HUDEP-2 (cell line): ENCODE measurements around the gene TMEM244.
"Not testable (repeated sequence)": the region's sequence is repeated elsewhere in the genome, so short reads cannot be mapped to it uniquely, and the experiment has no call there.

ENCODE experiments used
- DNase-seq, 76 experiments: peaks; one replicate each; lab custom pipeline; 2025; ENCODE audit not compliant: unreplicated experiment in 76 of 76; lab: John Stamatoyannopoulos, UW

The TMEM244 gene, protein sequence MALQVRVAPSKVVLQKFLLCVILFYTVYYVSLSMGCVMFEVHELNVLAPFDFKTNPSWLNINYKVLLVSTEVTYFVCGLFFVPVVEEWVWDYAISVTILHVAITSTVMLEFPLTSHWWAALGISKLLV

DNA sequence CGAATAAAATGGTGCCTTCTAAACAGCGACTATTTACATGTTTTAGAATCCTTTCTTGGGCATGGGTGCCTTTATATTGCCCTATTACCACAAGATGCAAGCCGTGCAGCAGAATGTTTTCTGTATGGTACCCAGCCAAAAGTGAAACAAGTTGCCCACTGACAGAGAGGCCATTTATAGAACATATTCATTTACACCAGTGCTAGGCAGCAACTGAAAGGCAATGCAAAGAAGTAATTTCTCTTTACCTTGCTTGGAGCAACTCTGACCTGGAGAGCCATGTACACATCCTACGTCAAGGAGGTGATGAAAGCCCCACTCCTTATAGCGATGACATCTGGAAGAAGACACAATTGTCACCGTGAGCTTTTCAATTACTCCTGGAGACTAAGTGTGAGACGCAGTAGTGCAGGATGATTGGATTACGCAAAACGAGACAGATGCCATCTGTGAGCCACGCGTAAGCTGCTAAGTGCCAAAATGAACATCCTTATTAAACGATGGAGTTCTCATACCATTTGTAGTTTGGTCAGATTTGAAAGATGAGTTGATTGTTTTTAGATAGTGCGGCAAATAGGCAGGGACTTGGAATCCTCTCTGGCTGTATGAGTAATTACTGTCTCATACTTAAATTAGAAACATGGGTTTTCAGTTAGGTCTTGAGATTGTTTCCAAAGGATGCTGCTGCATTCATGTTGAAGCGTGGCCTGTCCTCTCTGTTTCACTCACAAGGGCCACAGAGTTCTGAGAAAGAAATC lies at the start of gene TMEM244:
Gene TMEM244 (minus strand): TSS at position 408 of the 758 bp plus-strand sequence. CDS start 127 bp downstream, at position 281.
- no peak for DNase-seq

DNA sequence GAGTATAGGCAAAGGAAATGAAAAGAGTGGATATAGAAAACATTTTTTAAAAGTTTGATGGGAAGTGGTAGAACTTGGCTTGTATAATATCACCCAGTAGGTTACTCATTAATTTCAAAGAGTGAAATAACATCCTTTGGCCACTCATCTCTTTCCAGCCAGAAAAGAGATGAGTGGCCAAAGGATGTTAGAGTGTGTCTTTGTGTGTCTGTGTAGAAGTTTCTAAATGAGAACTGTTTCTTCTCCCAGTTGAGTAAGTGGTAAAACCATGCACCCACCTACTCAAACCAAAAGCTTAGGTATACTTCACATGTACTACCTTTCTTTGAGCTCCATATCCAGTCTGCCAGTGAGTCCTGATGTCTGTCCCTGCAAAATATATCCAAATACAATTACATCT lies 47.7 kb upstream of the TMEM244 start:
- no peak for DNase-seq

DNA sequence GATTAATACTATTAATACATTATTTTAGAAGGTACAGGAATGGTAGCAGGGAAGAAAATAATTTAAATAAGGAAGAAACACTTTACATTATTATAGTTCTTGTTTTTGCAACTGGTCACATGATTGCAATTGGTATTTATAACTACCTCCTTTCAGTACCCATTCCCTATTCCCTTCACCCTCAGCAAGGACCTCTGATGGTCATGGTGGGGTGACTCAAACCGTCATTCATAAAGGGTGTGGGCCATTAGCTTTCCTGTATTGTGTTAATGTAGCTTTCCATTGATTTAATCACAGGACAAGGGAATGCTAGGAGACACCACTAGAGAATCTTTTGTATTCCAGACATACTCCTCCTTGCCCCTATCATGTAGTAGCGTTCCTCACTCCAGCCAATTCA lies 47.2 kb upstream of the TMEM244 start:
- DNase-seq: no peak

DNA sequence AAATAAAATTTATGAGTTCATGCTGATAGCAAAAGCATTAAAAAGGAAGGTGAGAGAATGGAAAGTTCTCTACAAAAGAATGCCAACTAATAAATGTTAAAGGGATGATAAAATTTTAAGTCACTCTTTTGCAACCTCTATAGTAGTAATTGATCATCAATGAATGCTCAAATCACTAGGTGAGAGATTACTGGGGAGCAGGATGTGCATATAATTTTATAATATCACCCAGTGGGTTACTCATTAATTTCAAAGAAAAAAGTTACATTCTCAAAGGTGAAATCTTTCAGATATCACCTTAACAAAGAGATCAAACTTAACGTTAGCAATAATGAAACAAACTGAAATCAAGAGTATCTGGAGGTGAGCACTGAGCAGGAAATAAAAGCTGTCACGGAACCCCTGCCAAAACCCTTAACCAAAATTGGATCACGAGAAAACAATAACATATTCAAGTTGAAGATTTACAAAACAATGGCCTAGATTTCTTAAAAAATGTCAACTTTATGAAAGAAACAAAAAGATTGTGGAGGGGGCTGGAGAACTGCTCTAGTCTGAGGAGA lies 45.5 kb upstream of the TMEM244 start:
- DNase-seq: no peak

DNA sequence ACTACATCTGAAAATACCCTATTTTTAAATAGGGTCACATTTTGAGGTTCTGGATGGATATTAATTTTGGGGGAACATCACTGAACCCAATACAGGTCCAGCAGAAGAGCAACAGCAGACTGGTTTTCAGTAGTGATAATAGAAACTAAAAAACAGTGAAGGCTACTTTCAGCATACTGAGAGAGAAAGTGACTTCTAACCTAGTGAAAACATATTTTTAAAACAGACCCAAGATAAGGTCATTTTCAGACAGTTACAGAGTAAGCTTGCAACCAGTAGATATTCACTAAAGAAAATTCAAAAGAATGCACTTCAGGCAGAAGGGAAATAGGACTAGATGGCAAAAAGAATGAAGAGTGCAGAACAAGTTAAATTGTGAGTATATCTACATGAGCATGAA lies 42.0 kb upstream of the TMEM244 start:
- DNase-seq: no peak

DNA sequence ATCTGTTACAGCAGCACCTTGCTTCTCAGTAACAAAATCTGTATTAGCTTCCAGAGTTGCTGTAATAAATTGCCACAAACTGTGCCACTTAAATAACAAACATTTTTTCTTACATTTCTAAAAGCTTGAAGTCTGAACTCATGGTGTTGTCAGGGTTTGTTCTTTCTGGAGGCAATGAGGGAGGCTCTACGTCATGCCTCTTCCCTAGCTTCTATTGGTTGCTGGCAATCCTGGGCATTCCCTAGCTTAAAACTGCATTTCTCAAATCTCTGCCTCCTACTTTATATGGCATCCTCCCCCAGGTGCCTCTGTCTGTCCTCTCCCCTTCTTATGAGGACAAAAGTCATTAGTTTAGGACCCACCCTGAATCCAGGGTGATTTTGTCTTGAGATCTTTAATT lies 41.6 kb upstream of the TMEM244 start:
- no peak for DNase-seq

DNA sequence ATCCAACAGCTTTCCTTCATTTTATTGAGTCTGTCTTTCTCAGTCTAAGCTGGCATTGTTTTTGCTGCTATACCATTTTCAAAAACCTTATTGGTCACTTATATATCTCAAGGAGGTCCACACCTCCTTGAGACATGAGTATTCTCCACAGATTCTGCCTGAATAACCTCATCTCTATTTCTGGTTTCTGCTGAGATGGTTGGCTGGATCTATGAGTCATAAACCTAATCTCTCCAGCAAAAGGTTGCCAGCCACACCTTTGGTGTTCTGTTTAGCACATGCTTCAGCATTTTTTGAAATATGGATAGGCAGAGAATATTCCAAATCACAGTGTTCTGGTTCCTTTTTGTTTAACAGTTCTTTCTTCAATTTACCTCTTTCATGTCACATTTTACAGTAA lies 40.8 kb upstream of the TMEM244 start:
- DNase-seq: peak in 6 of 76 experiments; percentile 10 to 27 (median 22)

DNA sequence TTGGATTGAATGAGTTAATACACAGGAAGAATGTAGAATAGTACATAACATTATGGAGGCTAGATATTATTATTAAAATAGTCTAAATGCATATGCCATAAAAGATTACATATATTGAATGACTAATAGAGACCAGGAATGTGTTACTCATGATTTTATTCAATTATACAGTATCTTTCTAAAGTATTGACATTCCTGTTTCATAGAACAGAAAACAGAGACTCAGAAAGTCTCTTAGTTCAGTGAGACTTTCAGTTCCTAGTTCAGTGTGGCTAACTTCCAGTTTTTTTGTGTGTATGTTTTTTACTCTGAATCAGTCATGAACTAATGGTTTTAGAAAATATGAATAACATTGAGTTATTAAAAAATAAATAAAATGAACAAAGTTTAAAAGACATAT lies 34.6 kb upstream of the TMEM244 start:
- no peak for DNase-seq

DNA sequence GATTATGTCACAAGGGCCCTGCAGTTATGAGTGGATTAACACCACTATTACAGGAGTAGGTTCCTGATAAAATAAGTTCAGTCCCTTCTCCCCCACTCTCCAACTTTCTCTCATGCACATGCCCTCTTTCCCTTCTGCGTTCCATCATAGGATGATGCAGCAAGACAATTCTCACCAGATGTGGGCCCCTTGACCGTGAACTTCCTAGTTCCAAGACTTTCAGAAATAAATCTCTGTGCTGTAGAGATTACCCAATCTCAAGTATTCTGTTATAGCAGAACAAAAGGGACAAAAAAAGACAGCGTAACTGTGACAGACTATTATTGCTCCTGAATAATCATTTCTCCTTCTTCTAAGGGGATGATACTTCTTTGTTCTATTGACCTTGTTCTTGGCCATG lies 33.8 kb upstream of the TMEM244 start:
- DNase-seq: no peak

DNA sequence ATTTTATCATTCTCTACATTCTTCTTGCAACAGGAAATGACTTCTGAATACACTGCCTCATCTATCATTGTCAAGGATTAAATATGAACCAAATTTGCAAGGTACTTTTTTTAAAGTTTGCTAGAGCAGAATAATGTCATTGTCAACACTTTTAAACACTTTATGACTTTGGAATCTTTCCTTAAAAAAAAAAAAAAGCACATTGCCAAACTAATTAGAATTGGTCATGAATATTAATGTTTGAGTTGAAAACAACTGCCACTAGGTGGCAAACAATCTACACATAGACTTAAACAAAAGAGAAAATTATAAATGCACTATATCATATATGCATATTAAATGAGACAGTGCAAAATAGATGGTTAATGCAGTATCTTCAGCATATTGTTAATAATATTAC lies 32.5 kb upstream of the TMEM244 start:
- DNase-seq: peak in 11 of 76 experiments; percentile 6 to 37 (median 27)

DNA sequence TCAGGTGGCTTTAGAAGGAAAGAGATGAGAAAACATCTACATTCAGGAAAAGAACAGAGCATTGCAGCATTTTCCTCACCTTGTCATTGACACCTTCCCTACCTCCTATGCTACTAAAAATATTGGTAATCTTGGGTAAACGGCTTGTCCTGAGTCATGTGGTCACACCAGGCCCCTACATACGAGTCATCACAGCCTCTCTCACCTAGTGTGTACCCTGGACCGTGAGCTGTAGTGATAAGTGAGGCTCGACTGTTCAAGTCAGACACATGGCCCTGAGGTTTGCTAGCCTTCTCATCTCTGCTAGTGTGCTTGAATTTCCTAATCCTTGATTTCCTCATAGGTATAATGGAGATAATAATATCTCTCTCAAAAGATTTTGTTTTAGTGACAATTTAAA lies 29.6 kb upstream of the TMEM244 start:
- DNase-seq: peak in 1 of 76 experiments; percentile 12

DNA sequence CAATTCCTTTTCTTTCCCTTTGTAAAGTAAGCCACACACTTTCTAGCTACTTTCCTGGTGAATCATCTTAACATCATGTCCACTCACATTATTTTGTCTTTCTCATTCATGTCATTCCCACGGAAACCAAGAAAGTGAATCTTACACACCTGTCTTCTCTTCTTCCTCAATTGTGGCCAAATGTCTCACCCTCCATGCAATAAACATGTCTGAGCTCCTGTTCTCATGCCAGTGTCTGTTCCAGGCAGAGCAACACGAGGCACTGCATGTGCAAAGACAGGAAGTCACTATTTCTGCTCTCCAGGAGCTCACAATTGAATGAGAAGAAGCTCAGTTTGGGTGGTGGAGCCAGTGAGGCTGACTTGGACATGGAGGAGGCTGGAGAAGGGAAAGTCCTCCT lies 29.0 kb upstream of the TMEM244 start:
- DNase-seq: peak in 1 of 76 experiments; percentile 5

DNA sequence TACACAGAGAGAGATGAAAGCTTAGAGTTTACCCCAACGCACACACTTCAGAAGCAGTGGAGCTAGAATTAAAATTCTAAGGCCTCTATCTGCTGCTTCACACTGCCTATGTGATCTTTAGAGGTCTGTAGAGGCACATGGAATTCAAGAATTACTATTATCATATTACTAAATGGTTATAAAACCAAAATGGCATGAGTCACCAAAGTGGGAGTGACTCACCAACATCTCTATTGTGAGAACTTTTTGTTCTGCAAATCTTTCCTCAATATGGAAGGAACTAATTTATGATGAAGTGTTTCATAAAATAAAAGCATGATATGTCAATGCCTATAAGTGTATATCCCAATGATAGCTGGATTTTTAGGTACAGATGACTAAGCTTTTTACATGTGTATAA lies 28.5 kb upstream of the TMEM244 start:
- DNase-seq: peak in 5 of 76 experiments; percentile 8 to 33 (median 16)

DNA sequence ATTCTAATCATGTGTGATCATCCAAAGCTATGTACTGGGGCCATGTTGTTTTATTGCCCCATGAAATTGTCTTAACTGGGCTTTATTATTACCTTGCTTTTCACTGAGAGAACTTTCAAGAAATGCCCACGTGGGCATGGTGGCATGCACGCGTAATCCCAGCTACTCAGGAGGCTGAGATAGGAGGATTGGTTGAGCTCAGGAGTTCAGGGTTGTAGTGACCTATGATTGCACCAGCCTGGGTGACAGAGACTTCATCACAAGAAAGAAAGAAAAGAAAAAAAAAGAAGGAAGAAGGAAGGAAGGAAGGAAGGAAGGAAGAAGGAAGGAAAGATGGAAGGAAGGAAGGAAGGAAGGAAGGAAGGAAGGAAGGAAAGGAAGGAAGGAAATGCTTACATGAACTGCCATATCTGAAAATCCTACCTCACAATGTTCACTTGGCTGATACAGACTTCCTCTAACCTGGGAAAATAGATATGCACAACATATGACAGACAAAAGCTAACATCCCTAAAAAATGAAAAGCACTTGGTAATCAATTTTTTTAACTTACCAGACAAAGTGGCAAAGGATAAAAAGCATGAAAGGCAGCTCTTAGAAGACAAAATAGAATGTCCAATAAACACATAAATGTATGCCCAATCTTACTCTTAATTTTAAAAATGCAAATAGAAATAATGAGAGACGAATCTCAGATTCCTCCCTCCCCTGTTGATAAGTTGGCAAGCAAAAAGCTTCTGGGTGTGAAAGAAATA lies 25.5 kb upstream of the TMEM244 start:
- no peak for DNase-seq

DNA sequence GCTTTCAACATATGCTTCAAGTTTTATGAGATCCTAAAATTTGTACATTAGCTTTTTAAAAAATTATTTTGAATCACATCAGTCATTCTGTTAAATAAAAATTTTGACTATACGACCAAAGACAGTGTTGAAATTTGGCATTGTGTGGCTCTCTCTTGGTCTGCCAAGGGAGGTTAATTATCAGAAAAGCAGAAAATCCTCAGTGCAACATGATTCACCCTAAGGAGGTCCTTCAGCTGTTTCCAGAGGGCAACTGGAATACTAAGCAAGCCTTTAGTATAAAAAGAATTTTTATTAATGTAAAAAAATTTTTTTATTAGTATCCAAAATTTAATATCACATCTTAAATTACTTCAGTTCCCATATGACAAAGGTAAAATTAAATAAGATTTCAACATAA lies 23.1 kb upstream of the TMEM244 start:
- no peak for DNase-seq

DNA sequence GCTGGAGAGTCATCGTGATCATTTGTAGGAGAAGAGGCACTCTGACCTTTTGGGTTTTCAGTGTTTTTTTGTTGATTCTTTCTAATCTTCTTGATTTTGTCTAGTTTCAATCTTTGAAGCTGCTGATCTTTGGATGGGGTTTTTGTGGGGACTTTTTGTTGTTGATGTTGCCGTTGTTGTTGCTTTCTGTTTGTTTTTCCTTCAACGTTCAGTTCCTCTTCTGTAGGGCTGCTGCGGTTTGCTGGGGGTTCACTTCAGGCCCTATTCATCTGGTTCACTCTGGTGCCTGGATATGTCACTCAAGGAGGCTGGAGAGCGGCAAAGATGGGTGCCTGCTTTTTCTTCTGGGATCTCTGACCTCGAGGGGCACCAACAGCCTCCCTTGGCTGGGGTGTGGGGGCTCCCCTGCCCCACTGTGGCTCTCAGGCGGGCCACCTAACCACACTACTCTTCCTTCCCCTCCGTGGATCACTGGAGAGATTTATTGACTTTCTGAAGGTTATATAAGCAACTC lies 21.5 kb upstream of the TMEM244 start:
- no peak for DNase-seq

DNA sequence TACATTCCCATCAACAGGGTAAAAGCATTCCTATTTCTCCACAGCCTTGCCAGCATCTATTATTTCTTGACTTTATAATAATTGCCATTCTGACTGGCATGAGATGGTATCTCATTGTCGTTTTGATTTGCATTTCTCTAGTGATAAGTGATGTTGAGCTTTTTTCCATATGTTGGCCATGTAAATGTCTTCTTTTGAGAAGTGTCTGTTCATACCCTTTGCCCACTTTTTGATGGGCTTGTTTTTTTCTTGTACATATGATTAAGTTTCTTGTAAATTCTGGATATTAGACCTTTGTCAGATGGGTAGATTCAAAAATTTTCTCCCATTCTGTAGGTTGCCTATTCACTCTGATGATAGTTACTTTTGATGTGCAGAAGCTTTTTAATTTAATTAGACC lies 16.8 kb upstream of the TMEM244 start:
- not testable (repeated sequence) for DNase-seq

DNA sequence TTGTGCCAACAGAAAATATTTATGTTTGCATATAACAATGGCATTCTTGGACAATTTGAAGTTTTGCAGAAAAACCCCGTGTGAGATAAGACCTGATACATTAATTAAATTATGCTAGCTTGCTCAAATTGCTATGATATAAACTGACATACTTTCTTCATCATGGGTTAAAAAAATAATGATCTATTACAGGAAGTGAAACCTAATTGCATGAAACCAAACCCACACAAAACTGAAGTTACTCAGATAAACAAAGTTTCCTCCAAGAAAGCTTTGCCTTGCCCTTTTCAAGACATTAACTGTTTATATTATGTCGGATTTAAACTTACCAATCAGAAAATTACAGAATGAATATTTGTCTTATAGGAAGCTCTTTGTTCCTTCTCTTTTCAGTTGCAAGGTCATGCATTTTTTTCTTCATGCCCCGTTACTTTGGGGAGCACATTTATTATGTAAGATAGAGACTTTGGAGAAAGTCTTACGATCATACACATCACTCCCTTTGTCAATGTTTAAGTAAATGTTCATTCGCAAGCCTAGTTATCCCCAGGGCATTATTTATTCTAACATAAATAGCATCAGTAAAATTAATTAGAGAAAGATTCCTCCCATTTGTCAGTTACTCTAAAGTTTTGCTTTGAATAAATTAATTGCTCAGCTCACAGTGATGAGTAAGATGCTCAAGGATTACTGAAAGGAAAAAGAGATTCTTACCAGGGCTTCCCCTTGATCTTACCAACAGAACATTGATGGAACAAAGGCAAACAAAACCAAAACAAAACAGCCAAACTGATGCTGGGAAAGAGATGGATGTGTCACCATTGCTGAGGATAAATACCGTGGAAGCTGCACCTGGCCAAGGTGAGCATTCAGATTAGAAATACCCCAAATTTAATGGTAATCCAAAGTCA lies 14.8 kb upstream of the TMEM244 start:
- no peak for DNase-seq

DNA sequence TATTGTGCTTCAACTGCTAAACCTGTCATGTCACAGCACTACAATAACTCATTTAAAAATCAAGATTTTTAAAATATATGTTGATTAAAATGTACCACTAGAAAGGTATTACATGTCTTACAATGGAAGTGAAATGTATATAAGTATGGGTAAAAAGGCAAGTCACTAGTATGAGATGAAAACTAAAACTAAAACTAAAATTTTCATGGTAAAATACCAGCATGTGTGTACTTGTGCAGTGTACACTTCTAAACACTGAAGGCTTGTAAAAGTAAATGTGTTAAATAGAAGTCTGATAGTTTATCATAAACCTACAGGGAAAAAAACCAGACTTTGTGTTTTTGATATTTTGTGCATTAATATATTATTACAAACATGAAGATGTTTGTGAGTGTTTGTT lies 13.7 kb upstream of the TMEM244 start:
- DNase-seq: no peak

DNA sequence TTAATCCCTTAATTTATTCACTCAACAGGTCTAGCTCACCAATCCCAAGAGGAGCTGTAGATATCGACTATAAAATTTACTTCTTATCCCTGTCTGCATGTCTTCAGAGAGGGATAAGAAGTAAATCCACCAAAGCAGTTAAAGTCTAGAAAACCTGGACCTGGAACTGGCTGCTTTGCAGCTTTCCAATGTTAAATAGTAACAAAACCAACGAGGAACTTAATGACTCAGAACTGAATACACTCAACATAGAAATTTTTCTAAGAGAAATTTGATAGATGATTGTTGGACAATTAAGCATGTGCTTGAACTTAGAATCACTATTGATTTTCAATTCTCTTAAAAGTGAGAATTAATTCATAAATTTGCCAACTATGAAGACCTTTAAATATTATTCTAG lies 11.5 kb upstream of the TMEM244 start:
- no peak for DNase-seq
